Neural crest cell (in vitro differentiated cells): ENCODE data around the gene KCNN4. TPM values are rescaled to one million over a fixed set of nuclear protein-coding genes. Genes with fewer than 3 reads are reported as not detected.

Experiments used
- DNase-seq: peaks from one replicate; pipeline ENCODE4 v3.0.0; 2021; ENCODE audit warnings: low read depth, mixed read lengths, low spot score
- H3K27ac Mint-ChIP-seq: one replicate; pipeline ENCODE4 v1.8.0; 2021; ENCODE audit warnings: mild to moderate bottlenecking, mixed read lengths; ENCODE audit not compliant: unreplicated experiment
- H3K27me3 Mint-ChIP-seq: 2 replicates; pipeline ENCODE4 v1.8.0; 2021; ENCODE audit warnings: low read depth, mild to moderate bottlenecking, mixed read lengths
- H3K36me3 Mint-ChIP-seq: 2 replicates; pipeline ENCODE4 v1.8.0; 2021; ENCODE audit warnings: low read depth, mild to moderate bottlenecking, mixed read lengths
- H3K4me1 Mint-ChIP-seq: 2 replicates; pipeline ENCODE4 v1.8.0; 2021; ENCODE audit warnings: mixed read lengths
- H3K4me3 Mint-ChIP-seq: one replicate; pipeline ENCODE4 v1.8.0; 2021; ENCODE audit warnings: mild to moderate bottlenecking, mixed read lengths
- H3K9me3 Mint-ChIP-seq: 2 replicates; pipeline ENCODE4 v1.8.0; 2021; ENCODE audit warnings: mixed read lengths
- total RNA-seq: library from RNA; stranded (reverse); gene quantifications from 2 replicates; pipeline ENCODE4 v1.2.1, GENCODE V29; 2021
- TF ChIP-seq, protein P1 (sequence below): fragments of 200-600 bp; sonication (generic); conservative IDR thresholded peaks from 2 replicates; pipeline ENCODE4 v1.5.0; 2021; ENCODE audit warnings: antibody characterized with exemption, mild to moderate bottlenecking

Gene KCNN4
- total RNA-seq, 1 donor from 2014 or later, result 2.8 TPM

- H3K36me3 Mint-ChIP-seq, result peaks cover 36% of the 10 kb centered on the region
- peaks cover 26% of the 10 kb centered on the region for H3K4me1 Mint-ChIP-seq
- no peaks in the 10 kb centered on the region for H3K9me3 Mint-ChIP-seq
- DNase-seq, result no peak
- peak overlapping the region; percentile 9 for H3K4me3 Mint-ChIP-seq
- no peaks in the 10 kb centered on the region for H3K27me3 Mint-ChIP-seq
- TF ChIP-seq, protein P1, sequence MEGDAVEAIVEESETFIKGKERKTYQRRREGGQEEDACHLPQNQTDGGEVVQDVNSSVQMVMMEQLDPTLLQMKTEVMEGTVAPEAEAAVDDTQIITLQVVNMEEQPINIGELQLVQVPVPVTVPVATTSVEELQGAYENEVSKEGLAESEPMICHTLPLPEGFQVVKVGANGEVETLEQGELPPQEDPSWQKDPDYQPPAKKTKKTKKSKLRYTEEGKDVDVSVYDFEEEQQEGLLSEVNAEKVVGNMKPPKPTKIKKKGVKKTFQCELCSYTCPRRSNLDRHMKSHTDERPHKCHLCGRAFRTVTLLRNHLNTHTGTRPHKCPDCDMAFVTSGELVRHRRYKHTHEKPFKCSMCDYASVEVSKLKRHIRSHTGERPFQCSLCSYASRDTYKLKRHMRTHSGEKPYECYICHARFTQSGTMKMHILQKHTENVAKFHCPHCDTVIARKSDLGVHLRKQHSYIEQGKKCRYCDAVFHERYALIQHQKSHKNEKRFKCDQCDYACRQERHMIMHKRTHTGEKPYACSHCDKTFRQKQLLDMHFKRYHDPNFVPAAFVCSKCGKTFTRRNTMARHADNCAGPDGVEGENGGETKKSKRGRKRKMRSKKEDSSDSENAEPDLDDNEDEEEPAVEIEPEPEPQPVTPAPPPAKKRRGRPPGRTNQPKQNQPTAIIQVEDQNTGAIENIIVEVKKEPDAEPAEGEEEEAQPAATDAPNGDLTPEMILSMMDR, result no peak
- no peak overlapping the region for H3K27ac Mint-ChIP-seq
These were observed 31.6 kb downstream of the KCNN4 start for GRCh38 chr19:43749152-43749551.

DNA sequence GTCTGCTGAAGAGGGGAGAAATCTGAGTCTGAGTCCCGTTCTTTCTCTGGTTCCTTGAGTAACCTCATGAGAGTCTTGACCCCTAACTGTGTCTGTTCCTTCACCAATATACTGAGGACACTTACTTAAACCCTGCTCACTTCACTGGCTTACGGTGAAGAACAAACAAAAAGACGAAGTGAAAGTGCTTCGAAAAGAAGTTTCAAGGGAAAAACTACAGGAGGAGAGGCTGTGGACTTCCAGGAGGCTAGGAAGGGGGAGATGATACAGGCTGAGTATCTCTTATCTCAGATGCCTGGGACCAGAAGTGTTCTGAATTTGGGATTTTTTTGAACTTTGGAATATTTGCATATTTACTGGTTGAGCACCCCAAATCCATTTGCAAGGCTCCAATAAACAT, 32.1 kb downstream of the KCNN4 start:
- Mint-ChIP-seq H3K27ac (no peak overlapping the region), H3K27me3 (no peaks in the 10 kb centered on the region), H3K4me3 (no peak overlapping the region), H3K36me3 (peaks cover 40% of the 10 kb centered on the region), H3K4me1 (peaks cover 22% of the 10 kb centered on the region), H3K9me3 (no peaks in the 10 kb centered on the region)
- DNase-seq, result no peak
- TF ChIP-seq, protein P1, result no peak

DNA sequence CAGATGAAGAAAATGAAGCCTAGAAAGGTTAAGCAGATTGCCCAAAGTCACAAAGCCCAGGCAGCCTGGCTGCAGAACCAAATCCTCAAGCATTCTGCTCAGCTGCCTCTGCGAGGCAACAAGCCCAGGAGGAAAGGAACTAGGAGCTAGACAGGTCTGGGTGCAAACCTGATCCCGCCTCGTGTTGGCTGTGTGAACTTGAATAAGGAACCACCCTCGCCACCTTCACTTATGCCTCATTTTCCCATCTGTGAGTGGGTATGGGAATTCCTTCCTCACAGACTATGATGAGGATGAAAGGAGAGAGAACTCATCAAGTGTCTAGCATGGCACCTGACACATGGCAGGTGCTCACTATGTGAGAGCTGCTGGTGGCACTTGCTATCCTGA, 32.6 kb downstream of the KCNN4 start:
- Mint-ChIP-seq H3K36me3 (peaks cover 40% of the 10 kb centered on the region), H3K4me1 (peaks cover 19% of the 10 kb centered on the region), H3K9me3 (no peaks in the 10 kb centered on the region), H3K4me3 (no peak overlapping the region), H3K27me3 (no peaks in the 10 kb centered on the region), H3K27ac (no peak overlapping the region)
- TF ChIP-seq, protein P1, result no peak
- DNase-seq, result no peak

- no peak overlapping the region for H3K27ac Mint-ChIP-seq
- H3K4me3 Mint-ChIP-seq, result no peak overlapping the region
- H3K27me3 Mint-ChIP-seq, result no peaks in the 10 kb centered on the region
- H3K4me1 Mint-ChIP-seq, result peaks cover 14% of the 10 kb centered on the region
- no peaks in the 10 kb centered on the region for H3K9me3 Mint-ChIP-seq
- DNase-seq, result no peak
- TF ChIP-seq, protein P1, result no peak
- peaks cover 37% of the 10 kb centered on the region for H3K36me3 Mint-ChIP-seq
These were observed 33.1 kb downstream of the KCNN4 start for GRCh38 chr19:43747557-43748204.

- TF ChIP-seq, protein P1, result no peak
- no peak for DNase-seq
- Mint-ChIP-seq H3K27ac (no peak overlapping the region), H3K4me3 (no peak overlapping the region), H3K4me1 (peaks cover 7% of the 10 kb centered on the region), H3K9me3 (no peaks in the 10 kb centered on the region), H3K36me3 (peaks cover 40% of the 10 kb centered on the region), H3K27me3 (no peaks in the 10 kb centered on the region)
These were observed 37.7 kb downstream of the KCNN4 start for GRCh38 chr19:43743059-43743458.
